Osteocyte (in vitro differentiated cells): Measurements from ENCODE around the gene SCAPER. TPM values are rescaled to one million over a fixed set of nuclear protein-coding genes. Genes with fewer than 3 reads are reported as not detected.

Experiments used
- DNase-seq: peaks from one replicate; pipeline ENCODE4 v3.0.0; 2021; ENCODE audit warnings: mixed read lengths; ENCODE audit not compliant: unreplicated experiment; ENCODE audit errors: extremely low spot score
- H3K27ac Mint-ChIP-seq: one replicate; pipeline ENCODE4 v1.8.0; 2021; ENCODE audit warnings: mild to moderate bottlenecking, mixed read lengths; ENCODE audit not compliant: unreplicated experiment
- H3K27me3 Mint-ChIP-seq: one replicate; pipeline ENCODE4 v1.8.0; 2021; ENCODE audit warnings: mixed read lengths; ENCODE audit not compliant: unreplicated experiment
- H3K36me3 Mint-ChIP-seq: one replicate; pipeline ENCODE4 v1.8.0; 2021; ENCODE audit warnings: mixed read lengths; ENCODE audit not compliant: unreplicated experiment
- H3K4me1 Mint-ChIP-seq: one replicate; pipeline ENCODE4 v1.8.0; 2021; ENCODE audit warnings: mixed read lengths; ENCODE audit not compliant: unreplicated experiment
- H3K4me3 Mint-ChIP-seq: one replicate; pipeline ENCODE4 v1.8.0; 2021; ENCODE audit warnings: mild to moderate bottlenecking, moderate library complexity, mixed read lengths; ENCODE audit not compliant: unreplicated experiment
- H3K9me3 Mint-ChIP-seq: one replicate; pipeline ENCODE4 v1.8.0; 2021; ENCODE audit warnings: mixed read lengths; ENCODE audit not compliant: unreplicated experiment
- CTCF ChIP-seq: fragments of 200-600 bp; sonication (generic); IDR thresholded peaks from 2 replicates; pipeline ENCODE4 v1.5.0; 2021; ENCODE audit warnings: antibody characterized with exemption, mild to moderate bottlenecking, moderate library complexity
- total RNA-seq: library from RNA; stranded (reverse); gene quantifications from 2 replicates; pipeline ENCODE4 v1.2.1, GENCODE V29; 2021

Gene SCAPER
- total RNA-seq, 1 donor from 2014 or later: 20.0 TPM

- peaks cover 12% of the 10 kb centered on the region for H3K9me3 Mint-ChIP-seq
- no peak overlapping the region for H3K27ac Mint-ChIP-seq
- no peaks in the 10 kb centered on the region for H3K27me3 Mint-ChIP-seq
- TF ChIP-seq CTCF: no peak
- no peak overlapping the region for H3K4me3 Mint-ChIP-seq
- H3K4me1 Mint-ChIP-seq: no peaks in the 10 kb centered on the region
- no peak for DNase-seq
- peaks cover 2% of the 10 kb centered on the region for H3K36me3 Mint-ChIP-seq
Measured at GRCh38 chr15:76553102-76553501, 352.0 kb downstream of the SCAPER start.

- Mint-ChIP-seq H3K27ac (no peak overlapping the region), H3K9me3 (peaks cover 10% of the 10 kb centered on the region), H3K4me3 (no peak overlapping the region), H3K36me3 (no peaks in the 10 kb centered on the region), H3K27me3 (no peaks in the 10 kb centered on the region), H3K4me1 (no peaks in the 10 kb centered on the region)
- no peak for DNase-seq
- no peak for TF ChIP-seq CTCF
Measured at GRCh38 chr15:76546805-76547204, 358.3 kb downstream of the SCAPER start.

GRCh38 chr15:76533995-76534394, 371.1 kb downstream of the SCAPER start:
- Mint-ChIP-seq H3K4me1 (peaks cover 7% of the 10 kb centered on the region), H3K27ac (no peak overlapping the region), H3K36me3 (no peaks in the 10 kb centered on the region), H3K27me3 (no peaks in the 10 kb centered on the region), H3K9me3 (no peaks in the 10 kb centered on the region), H3K4me3 (no peak overlapping the region)
- TF ChIP-seq CTCF: no peak
- no peak for DNase-seq

GRCh38 chr15:76533060-76533820, 371.9 kb downstream of the SCAPER start:
- no peak for DNase-seq
- peaks cover 7% of the 10 kb centered on the region for H3K4me1 Mint-ChIP-seq
- H3K27me3 Mint-ChIP-seq: no peaks in the 10 kb centered on the region

More at GRCh38 chr15:76533060-76533820, 371.9 kb downstream of the SCAPER start:
- Mint-ChIP-seq H3K27ac (no peak overlapping the region), H3K9me3 (no peaks in the 10 kb centered on the region), H3K4me3 (no peak overlapping the region), H3K36me3 (no peaks in the 10 kb centered on the region)
- no peak for TF ChIP-seq CTCF
